Glomerular visceral epithelial cell (primary cell): ENCODE data around the gene CELF2.

Experiments
- DNase-seq: peaks from one replicate; pipeline ENCODE4 v3.0.0-alpha.2; 2016; ENCODE audit errors: extremely low spot score

The CELF2 gene

GRCh38 chr10:11224321-11224720 is 206.6 kb downstream of the CELF2 start:
- DNase-seq = no peak

- DNase-seq = no peak
These were observed 207.2 kb downstream of the CELF2 start for GRCh38 chr10:11224792-11225416.

- no peak for DNase-seq
These were observed 208.3 kb downstream of the CELF2 start for GRCh38 chr10:11225935-11226334.

GRCh38 chr10:11227103-11227502 is 209.4 kb downstream of the CELF2 start:
- DNase-seq = no peak

- DNase-seq = no peak
These were observed 212.2 kb downstream of the CELF2 start for GRCh38 chr10:11229893-11230292.

GRCh38 chr10:11230498-11231167 is 213.0 kb downstream of the CELF2 start:
- DNase-seq = no peak

- no peak for DNase-seq
These were observed 213.6 kb downstream of the CELF2 start for GRCh38 chr10:11231285-11231684.

- no peak for DNase-seq
These were observed 214.7 kb downstream of the CELF2 start for GRCh38 chr10:11232222-11232961.

- no peak for DNase-seq
These were observed 217.3 kb downstream of the CELF2 start for GRCh38 chr10:11234857-11235531.

- DNase-seq = no peak
These were observed 218.1 kb downstream of the CELF2 start for GRCh38 chr10:11235771-11236170.

- DNase-seq = no peak
These were observed 218.6 kb downstream of the CELF2 start for GRCh38 chr10:11236234-11236633.

GRCh38 chr10:11237571-11237970 is 219.9 kb downstream of the CELF2 start:
- no peak for DNase-seq

- no peak for DNase-seq
These were observed 221.2 kb downstream of the CELF2 start for GRCh38 chr10:11238893-11239292.

GRCh38 chr10:11240641-11241040 is 223.0 kb downstream of the CELF2 start:
- DNase-seq = no peak

- DNase-seq = no peak
These were observed 225.0 kb downstream of the CELF2 start for GRCh38 chr10:11242443-11243387.

- DNase-seq = no peak
These were observed 226.0 kb downstream of the CELF2 start for GRCh38 chr10:11243425-11244222.

GRCh38 chr10:11245095-11245479 is 227.4 kb downstream of the CELF2 start:
- no peak for DNase-seq

GRCh38 chr10:11245510-11245909 is 227.8 kb downstream of the CELF2 start:
- no peak for DNase-seq

- DNase-seq = no peak
These were observed 228.4 kb downstream of the CELF2 start for GRCh38 chr10:11245981-11246590.
